ENCODE results near the gene WSB1.

DNA sequence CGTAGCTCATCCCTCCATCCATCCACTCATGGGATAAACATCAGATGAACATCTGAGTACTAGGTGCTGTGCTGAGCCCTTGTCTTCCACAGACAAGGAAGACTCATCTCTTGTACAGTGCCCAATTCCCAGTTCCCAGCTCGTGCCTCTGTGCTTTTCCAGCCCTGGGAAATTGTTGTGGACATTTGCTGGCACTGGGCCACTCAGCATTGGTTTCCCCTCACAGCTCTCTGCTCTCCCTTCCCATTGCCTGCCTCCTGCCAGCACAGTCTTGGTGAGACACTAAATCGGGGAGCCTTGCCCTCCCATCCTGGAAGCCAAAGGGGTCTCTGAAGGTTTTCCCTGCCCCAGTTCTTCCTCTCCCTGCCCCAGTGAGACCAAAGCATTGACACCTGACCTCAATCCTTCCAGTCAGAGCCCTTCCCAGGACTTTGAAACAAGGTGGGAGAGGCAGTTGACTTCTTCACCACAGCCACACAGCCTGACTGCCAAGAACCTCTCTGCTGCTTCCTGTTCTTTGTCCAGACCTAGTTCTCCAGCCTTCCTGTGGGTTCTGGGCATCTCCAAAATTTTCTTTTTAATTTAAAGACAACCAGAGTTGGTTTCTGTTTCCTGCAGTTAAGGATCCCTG, 50.2 kb downstream of the WSB1 start:
- TF ChIP-seq, protein P1, sequence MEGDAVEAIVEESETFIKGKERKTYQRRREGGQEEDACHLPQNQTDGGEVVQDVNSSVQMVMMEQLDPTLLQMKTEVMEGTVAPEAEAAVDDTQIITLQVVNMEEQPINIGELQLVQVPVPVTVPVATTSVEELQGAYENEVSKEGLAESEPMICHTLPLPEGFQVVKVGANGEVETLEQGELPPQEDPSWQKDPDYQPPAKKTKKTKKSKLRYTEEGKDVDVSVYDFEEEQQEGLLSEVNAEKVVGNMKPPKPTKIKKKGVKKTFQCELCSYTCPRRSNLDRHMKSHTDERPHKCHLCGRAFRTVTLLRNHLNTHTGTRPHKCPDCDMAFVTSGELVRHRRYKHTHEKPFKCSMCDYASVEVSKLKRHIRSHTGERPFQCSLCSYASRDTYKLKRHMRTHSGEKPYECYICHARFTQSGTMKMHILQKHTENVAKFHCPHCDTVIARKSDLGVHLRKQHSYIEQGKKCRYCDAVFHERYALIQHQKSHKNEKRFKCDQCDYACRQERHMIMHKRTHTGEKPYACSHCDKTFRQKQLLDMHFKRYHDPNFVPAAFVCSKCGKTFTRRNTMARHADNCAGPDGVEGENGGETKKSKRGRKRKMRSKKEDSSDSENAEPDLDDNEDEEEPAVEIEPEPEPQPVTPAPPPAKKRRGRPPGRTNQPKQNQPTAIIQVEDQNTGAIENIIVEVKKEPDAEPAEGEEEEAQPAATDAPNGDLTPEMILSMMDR (IDR thresholded peaks at IDR 0.05; ENCODE audit: low read depth, low read length, missing input control), result no peak
- no peak for TF ChIP-seq YY1 (IDR thresholded peaks at IDR 0.05)
- TF ChIP-seq FOXA1 (IDR thresholded peaks at IDR 0.05), result no peak
- TF ChIP-seq, protein P2, sequence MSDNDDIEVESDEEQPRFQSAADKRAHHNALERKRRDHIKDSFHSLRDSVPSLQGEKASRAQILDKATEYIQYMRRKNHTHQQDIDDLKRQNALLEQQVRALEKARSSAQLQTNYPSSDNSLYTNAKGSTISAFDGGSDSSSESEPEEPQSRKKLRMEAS (IDR thresholded peaks at IDR 0.05), result no peak
- TF ChIP-seq RAD21 (IDR thresholded peaks at IDR 0.05), result no peak
- TF ChIP-seq HNF4A (conservative IDR thresholded peaks at IDR 0.05), result no peak
- TF ChIP-seq SP1 (IDR thresholded peaks at IDR 0.05), result no peak
- no peak for TF ChIP-seq TAF1 (conservative IDR thresholded peaks at IDR 0.05)

Measured in liver (tissue), 3 donors.